GM12878 (cell line): ENCODE data around the gene ZNF627. TPM values are rescaled to one million over a fixed set of nuclear protein-coding genes. Genes with fewer than 3 reads are reported as not detected.
A peak's percentile ranks its signal among the peaks of the same experiment; 100 is the strongest.

ENCODE experiments used
- ATF7 ChIP-seq: fragments of 450-650 bp; IDR thresholded peaks from 2 replicates; pipeline ENCODE4 v1.6.1; 2016; ENCODE audit warnings: low read depth, mild to moderate bottlenecking
- IKZF2 ChIP-seq, 2 experiments: fragments of 450-650 bp; IDR thresholded peaks; 2 replicates each; pipeline ENCODE4 v1.6.1; 2017; ENCODE audit warnings: mild to moderate bottlenecking in 2 of 2, moderate library complexity in 2 of 2
- MEF2B ChIP-seq: fragments of 450-650 bp; IDR thresholded peaks from 2 replicates; pipeline ENCODE4 v1.6.1; 2018; ENCODE audit warnings: mild to moderate bottlenecking, moderate library complexity; ENCODE audit not compliant: partially characterized antibody, poor library complexity, severe bottlenecking
- MTA3 ChIP-seq: IDR thresholded peaks from 2 replicates; pipeline ENCODE4 v1.6.1; 2012; ENCODE audit warnings: low read length, inconsistent platforms, borderline replicate concordance
- NBN ChIP-seq: fragments of 450-650 bp; IDR thresholded peaks from 2 replicates; pipeline ENCODE4 v1.6.1; 2016
- NFYB ChIP-seq: IDR thresholded peaks from 2 replicates; pipeline ENCODE4 v1.6.1; 2011; ENCODE audit warnings: low read depth, mild to moderate bottlenecking, low read length, improper control_type of control experiment, moderate library complexity; ENCODE audit not compliant: insufficient read depth
- NRF1 ChIP-seq: conservative IDR thresholded peaks from 2 replicates; pipeline ENCODE4 v1.6.1; 2011; ENCODE audit warnings: mild to moderate bottlenecking, low read depth, low read length, improper control_type of control experiment
- RAD21 ChIP-seq: IDR thresholded peaks from 2 replicates; pipeline ENCODE4 v1.6.1; 2011; ENCODE audit warnings: mild to moderate bottlenecking, low read depth, low read length, moderate library complexity; ENCODE audit not compliant: insufficient read depth
- RBBP5 ChIP-seq: fragments of 200-600 bp; sonication (generic); conservative IDR thresholded peaks from 2 replicates; pipeline ENCODE4 v1.6.1; 2016
- SMAD1 ChIP-seq: fragments of 450-650 bp; IDR thresholded peaks from 2 replicates; pipeline ENCODE4 v1.6.1; 2018; ENCODE audit warnings: mild to moderate bottlenecking, low read depth; ENCODE audit not compliant: partially characterized antibody
- TCF3 ChIP-seq: IDR thresholded peaks from 2 replicates; pipeline ENCODE4 v1.6.1; 2012; ENCODE audit warnings: low read depth, mild to moderate bottlenecking, low read length, borderline replicate concordance; ENCODE audit not compliant: insufficient read depth
- ZZZ3 ChIP-seq: IDR thresholded peaks from 2 replicates; pipeline ENCODE4 v1.6.1; 2011; ENCODE audit warnings: low read depth; ENCODE audit not compliant: control insufficient read depth, insufficient read length
- polyA plus RNA-seq, 11 experiments: library from polyadenylated mRNA; depleted of rRNA in 4 of 11; unstranded in 6 of 11; stranded (reverse) in 5 of 11; fragments of >200 nt; fragmentation: Nextera tagmentation in 4 of 11; fragmentation: Illumina TruSeq in 1 of 11; extraction: Ambion mirVana in 4 of 11; extraction: Trizol in 1 of 11; gene quantifications; 1 replicate in 1 of 11; 2 replicates in 10 of 11; pipeline versions ENCODE4 v1.2.1 to v1.2.3, GENCODE V29; 2011 to 2016; ENCODE audit warnings: inconsistent platforms in 2 of 11, missing spikeins in 2 of 11, low read depth in 1 of 11
- total RNA-seq, 4 experiments: library from RNA; depleted of rRNA in 3 of 4; stranded (reverse); fragments of >200 nt in 3 of 4; fragmentation: Illumina TruSeq in 1 of 4; extraction: Trizol in 1 of 4; gene quantifications; 2 replicates each; pipeline versions ENCODE4 v1.2.1 to v1.2.3, GENCODE V29; 2013 to 2021
- TF ChIP-seq, protein P1 (sequence below): fragments of 450-650 bp; IDR thresholded peaks from 2 replicates; pipeline ENCODE4 v1.6.1; 2016; ENCODE audit warnings: mild to moderate bottlenecking, moderate library complexity, borderline replicate concordance
- TF ChIP-seq, protein P2 (sequence below): IDR thresholded peaks from 2 replicates; pipeline ENCODE4 v1.6.1; 2011; ENCODE audit warnings: borderline replicate concordance, low read depth, mild to moderate bottlenecking, moderate library complexity, mixed read lengths, low read length; ENCODE audit not compliant: insufficient read depth; ENCODE audit errors: extremely low read length
- TF ChIP-seq, protein P3 (sequence below): fragments of 450-650 bp; IDR thresholded peaks from 2 replicates; pipeline ENCODE4 v1.6.1; 2017; ENCODE audit warnings: mild to moderate bottlenecking, moderate library complexity
- TF ChIP-seq, protein P4 (sequence below): fragments of 450-650 bp; IDR thresholded peaks from 2 replicates; pipeline ENCODE4 v1.6.1; 2017; ENCODE audit warnings: mild to moderate bottlenecking, low read depth, inconsistent platforms; ENCODE audit not compliant: poor library complexity, severe bottlenecking
- TF ChIP-seq, protein P5 (sequence below): IDR thresholded peaks from 2 replicates; pipeline ENCODE4 v1.6.1; 2012; ENCODE audit warnings: low read length, inconsistent platforms

The ZNF627 gene
- total and polyA plus RNA-seq, 10 of the 15 experiments (the other 5 are each of a cell fraction or from before 2014, with no cell fraction given): 5.1 to 13.7 (median 10.2) TPM

DNA sequence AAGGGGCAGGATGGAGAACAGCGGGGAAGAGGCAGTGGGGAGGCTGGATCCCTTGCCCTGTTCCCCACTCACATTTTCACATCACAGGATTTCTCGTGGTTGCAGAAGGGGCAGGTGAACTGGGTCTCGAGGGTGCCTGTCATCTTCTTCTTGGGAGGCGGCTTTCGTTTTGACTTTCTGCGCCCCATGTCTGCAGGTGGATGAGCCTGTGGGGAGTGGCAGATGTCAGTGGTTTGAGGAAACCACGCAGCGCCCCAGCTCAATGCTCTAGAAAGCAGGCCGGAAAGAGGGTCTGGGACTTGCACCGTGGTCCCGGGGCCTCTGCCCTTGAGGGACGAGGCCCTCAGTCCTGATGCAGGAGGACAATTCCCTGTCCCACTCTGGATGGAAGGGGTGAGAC, 43.1 kb upstream of the ZNF627 start (continued):
- TF ChIP-seq, protein P1, sequence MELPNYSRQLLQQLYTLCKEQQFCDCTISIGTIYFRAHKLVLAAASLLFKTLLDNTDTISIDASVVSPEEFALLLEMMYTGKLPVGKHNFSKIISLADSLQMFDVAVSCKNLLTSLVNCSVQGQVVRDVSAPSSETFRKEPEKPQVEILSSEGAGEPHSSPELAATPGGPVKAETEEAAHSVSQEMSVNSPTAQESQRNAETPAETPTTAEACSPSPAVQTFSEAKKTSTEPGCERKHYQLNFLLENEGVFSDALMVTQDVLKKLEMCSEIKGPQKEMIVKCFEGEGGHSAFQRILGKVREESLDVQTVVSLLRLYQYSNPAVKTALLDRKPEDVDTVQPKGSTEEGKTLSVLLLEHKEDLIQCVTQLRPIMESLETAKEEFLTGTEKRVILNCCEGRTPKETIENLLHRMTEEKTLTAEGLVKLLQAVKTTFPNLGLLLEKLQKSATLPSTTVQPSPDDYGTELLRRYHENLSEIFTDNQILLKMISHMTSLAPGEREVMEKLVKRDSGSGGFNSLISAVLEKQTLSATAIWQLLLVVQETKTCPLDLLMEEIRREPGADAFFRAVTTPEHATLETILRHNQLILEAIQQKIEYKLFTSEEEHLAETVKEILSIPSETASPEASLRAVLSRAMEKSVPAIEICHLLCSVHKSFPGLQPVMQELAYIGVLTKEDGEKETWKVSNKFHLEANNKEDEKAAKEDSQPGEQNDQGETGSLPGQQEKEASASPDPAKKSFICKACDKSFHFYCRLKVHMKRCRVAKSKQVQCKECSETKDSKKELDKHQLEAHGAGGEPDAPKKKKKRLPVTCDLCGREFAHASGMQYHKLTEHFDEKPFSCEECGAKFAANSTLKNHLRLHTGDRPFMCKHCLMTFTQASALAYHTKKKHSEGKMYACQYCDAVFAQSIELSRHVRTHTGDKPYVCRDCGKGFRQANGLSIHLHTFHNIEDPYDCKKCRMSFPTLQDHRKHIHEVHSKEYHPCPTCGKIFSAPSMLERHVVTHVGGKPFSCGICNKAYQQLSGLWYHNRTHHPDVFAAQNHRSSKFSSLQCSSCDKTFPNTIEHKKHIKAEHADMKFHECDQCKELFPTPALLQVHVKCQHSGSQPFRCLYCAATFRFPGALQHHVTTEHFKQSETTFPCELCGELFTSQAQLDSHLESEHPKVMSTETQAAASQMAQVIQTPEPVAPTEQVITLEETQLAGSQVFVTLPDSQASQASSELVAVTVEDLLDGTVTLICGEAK: no peak
- TF ChIP-seq, protein P2, sequence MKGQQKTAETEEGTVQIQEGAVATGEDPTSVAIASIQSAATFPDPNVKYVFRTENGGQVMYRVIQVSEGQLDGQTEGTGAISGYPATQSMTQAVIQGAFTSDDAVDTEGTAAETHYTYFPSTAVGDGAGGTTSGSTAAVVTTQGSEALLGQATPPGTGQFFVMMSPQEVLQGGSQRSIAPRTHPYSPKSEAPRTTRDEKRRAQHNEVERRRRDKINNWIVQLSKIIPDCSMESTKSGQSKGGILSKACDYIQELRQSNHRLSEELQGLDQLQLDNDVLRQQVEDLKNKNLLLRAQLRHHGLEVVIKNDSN: no peak
- TF ChIP-seq RAD21: no peak
- peak; percentile 74 to 78; a peak in 3 of 4 replicates for TF ChIP-seq IKZF2 (IDR thresholded peaks at IDR 0.05)
- TF ChIP-seq NFYB: no peak
- TF ChIP-seq, protein P3, sequence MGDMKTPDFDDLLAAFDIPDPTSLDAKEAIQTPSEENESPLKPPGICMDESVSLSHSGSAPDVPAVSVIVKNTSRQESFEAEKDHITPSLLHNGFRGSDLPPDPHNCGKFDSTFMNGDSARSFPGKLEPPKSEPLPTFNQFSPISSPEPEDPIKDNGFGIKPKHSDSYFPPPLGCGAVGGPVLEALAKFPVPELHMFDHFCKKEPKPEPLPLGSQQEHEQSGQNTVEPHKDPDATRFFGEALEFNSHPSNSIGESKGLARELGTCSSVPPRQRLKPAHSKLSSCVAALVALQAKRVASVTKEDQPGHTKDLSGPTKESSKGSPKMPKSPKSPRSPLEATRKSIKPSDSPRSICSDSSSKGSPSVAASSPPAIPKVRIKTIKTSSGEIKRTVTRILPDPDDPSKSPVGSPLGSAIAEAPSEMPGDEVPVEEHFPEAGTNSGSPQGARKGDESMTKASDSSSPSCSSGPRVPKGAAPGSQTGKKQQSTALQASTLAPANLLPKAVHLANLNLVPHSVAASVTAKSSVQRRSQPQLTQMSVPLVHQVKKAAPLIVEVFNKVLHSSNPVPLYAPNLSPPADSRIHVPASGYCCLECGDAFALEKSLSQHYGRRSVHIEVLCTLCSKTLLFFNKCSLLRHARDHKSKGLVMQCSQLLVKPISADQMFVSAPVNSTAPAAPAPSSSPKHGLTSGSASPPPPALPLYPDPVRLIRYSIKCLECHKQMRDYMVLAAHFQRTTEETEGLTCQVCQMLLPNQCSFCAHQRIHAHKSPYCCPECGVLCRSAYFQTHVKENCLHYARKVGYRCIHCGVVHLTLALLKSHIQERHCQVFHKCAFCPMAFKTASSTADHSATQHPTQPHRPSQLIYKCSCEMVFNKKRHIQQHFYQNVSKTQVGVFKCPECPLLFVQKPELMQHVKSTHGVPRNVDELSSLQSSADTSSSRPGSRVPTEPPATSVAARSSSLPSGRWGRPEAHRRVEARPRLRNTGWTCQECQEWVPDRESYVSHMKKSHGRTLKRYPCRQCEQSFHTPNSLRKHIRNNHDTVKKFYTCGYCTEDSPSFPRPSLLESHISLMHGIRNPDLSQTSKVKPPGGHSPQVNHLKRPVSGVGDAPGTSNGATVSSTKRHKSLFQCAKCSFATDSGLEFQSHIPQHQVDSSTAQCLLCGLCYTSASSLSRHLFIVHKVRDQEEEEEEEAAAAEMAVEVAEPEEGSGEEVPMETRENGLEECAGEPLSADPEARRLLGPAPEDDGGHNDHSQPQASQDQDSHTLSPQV: no peak
- no peak for TF ChIP-seq NRF1
- TF ChIP-seq, protein P4, sequence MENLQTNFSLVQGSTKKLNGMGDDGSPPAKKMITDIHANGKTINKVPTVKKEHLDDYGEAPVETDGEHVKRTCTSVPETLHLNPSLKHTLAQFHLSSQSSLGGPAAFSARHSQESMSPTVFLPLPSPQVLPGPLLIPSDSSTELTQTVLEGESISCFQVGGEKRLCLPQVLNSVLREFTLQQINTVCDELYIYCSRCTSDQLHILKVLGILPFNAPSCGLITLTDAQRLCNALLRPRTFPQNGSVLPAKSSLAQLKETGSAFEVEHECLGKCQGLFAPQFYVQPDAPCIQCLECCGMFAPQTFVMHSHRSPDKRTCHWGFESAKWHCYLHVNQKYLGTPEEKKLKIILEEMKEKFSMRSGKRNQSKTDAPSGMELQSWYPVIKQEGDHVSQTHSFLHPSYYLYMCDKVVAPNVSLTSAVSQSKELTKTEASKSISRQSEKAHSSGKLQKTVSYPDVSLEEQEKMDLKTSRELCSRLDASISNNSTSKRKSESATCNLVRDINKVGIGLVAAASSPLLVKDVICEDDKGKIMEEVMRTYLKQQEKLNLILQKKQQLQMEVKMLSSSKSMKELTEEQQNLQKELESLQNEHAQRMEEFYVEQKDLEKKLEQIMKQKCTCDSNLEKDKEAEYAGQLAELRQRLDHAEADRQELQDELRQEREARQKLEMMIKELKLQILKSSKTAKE: peak; percentile 53
- TF ChIP-seq TCF3: peak; percentile 94
- no peak for TF ChIP-seq SMAD1
- peak; percentile 65 for TF ChIP-seq NBN
- TF ChIP-seq, protein P5, sequence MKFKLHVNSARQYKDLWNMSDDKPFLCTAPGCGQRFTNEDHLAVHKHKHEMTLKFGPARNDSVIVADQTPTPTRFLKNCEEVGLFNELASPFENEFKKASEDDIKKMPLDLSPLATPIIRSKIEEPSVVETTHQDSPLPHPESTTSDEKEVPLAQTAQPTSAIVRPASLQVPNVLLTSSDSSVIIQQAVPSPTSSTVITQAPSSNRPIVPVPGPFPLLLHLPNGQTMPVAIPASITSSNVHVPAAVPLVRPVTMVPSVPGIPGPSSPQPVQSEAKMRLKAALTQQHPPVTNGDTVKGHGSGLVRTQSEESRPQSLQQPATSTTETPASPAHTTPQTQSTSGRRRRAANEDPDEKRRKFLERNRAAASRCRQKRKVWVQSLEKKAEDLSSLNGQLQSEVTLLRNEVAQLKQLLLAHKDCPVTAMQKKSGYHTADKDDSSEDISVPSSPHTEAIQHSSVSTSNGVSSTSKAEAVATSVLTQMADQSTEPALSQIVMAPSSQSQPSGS: no peak
- no peak for TF ChIP-seq ZZZ3
- no peak for TF ChIP-seq RBBP5
- TF ChIP-seq ATF7: peak; percentile 27; the same call in 1 of the 2 replicates
- no peak for TF ChIP-seq MEF2B
- TF ChIP-seq MTA3: no peak
